Activated B cell treated with CpG ODN at 0.5 μM for 24 hours (primary cell): Measurements from ENCODE around the gene RTN4. TPM values are rescaled to one million over a fixed set of nuclear protein-coding genes. Genes with fewer than 3 reads are reported as not detected.

ENCODE experiments used
- ATAC-seq: fragments of 200-7000 bp; cut with Tn5 transposase; one replicate; pipeline ENCODE4 v1.10.0; 2021; ENCODE audit warnings: low read depth, mild to moderate bottlenecking, moderate library complexity
- CTCF ChIA-PET: fragments of 350-600 bp; sonication (Branson Sonifier 250); formaldehyde crosslinking; loops from one replicate; lab custom pipeline; 2021; ENCODE audit warnings: antibody characterized with exemption; lab: Charles Lee
- POLR2A ChIA-PET: fragments of 350-600 bp; sonication (Branson Sonifier 250); formaldehyde crosslinking; loops from one replicate; lab custom pipeline; 2021; ENCODE audit warnings: antibody characterized with exemption; lab: Charles Lee
- DNase-seq: peaks from one replicate; pipeline ENCODE4 v3.0.0; 2022
- H3K27ac Mint-ChIP-seq: one replicate; pipeline ENCODE4 v1.8.0; 2020; ENCODE audit warnings: mixed read lengths
- H3K27me3 Mint-ChIP-seq: one replicate; pipeline ENCODE4 v1.8.0; 2021; ENCODE audit warnings: mixed read lengths
- H3K36me3 Mint-ChIP-seq: one replicate; pipeline ENCODE4 v1.8.0; 2021; ENCODE audit warnings: low read depth, mixed read lengths
- H3K4me1 Mint-ChIP-seq: one replicate; pipeline ENCODE4 v1.8.0; 2021; ENCODE audit warnings: mixed read lengths
- H3K4me3 Mint-ChIP-seq: one replicate; pipeline ENCODE4 v1.8.0; 2020; ENCODE audit warnings: mild to moderate bottlenecking, mixed read lengths
- H3K9me3 Mint-ChIP-seq: one replicate; pipeline ENCODE4 v1.8.0; 2020; ENCODE audit warnings: mixed read lengths
- intact Hi-C: fragments of 100-400 bp; cut with micrococcal nuclease; formaldehyde crosslinking; loops from one replicate; pipeline ENCODE4 v1.15.1; 2024
- total RNA-seq: library from RNA; stranded (reverse); gene quantifications from 2 replicates; pipeline ENCODE4 v1.2.3, GENCODE V29; 2022
- TF ChIP-seq, protein P1 (sequence below): fragments of 200-600 bp; IDR thresholded peaks from one replicate; pipeline ENCODE4 v1.8.0; 2022; ENCODE audit warnings: antibody characterized with exemption, mild to moderate bottlenecking

RTN4 gene
- total RNA-seq, 1 donor from 2014 or later = 60.5 TPM

DNA sequence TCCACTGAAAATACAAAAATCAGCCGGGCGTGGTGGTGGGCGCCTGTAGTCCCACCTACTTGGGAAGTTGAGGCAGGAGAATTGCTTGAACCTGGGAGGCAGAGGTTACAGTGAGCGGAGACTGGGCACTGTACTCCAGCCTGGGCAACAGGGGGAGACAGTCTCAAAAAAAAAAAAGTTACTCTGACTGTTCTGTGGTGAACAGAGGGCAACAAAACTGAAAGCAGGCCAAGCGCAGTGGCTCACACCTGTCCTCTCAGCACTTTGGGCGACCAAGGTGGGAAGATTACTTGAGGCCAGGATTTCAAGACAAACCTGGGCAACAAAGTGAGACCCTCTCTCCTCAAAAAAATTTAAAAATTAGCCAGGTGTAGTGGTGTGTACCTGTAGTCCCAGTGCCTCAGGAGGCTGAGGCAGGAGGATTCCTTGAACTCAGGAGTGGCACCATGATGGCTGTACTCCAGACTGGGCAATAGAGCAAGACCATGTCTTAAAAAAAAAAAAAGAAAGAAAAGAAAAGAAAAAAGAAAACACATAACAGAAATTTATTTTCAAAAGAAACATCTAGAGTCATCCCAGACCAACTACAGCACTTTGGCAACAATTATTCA, 13.6 kb upstream of the RTN4 start:
- ChIA-PET POLR2A (no interaction called here), CTCF (no interaction called here)
- ATAC-seq = no peak
- H3K4me3 Mint-ChIP-seq = no peak overlapping the region
- H3K9me3 Mint-ChIP-seq = no peaks in the 10 kb centered on the region
- no peaks in the 10 kb centered on the region for H3K27me3 Mint-ChIP-seq
- no peak for DNase-seq
- no peaks in the 10 kb centered on the region for H3K4me1 Mint-ChIP-seq
- H3K27ac Mint-ChIP-seq = no peak overlapping the region
- intact Hi-C loops = no loop called here
- no peaks in the 10 kb centered on the region for H3K36me3 Mint-ChIP-seq
- TF ChIP-seq, protein P1, sequence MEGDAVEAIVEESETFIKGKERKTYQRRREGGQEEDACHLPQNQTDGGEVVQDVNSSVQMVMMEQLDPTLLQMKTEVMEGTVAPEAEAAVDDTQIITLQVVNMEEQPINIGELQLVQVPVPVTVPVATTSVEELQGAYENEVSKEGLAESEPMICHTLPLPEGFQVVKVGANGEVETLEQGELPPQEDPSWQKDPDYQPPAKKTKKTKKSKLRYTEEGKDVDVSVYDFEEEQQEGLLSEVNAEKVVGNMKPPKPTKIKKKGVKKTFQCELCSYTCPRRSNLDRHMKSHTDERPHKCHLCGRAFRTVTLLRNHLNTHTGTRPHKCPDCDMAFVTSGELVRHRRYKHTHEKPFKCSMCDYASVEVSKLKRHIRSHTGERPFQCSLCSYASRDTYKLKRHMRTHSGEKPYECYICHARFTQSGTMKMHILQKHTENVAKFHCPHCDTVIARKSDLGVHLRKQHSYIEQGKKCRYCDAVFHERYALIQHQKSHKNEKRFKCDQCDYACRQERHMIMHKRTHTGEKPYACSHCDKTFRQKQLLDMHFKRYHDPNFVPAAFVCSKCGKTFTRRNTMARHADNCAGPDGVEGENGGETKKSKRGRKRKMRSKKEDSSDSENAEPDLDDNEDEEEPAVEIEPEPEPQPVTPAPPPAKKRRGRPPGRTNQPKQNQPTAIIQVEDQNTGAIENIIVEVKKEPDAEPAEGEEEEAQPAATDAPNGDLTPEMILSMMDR = no peak

DNA sequence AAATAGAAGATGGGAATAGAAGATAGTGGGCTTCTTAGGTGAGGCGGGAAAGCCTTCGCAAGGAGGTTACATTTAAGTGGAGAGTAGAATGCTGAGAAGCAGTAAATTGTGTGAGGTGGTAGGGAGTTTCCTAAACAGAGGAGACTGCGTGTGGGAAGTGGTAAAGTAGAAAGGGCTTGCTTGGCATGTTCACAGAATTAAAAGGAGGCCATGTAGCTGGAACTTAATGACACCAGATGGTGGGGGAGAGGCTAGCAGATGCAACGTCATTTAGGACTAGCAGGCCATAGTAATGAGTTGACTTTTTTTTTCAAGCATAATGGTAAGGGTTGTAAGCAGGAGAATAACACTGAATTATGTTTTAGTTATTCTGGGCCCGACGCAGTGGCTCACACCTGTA, 13.0 kb upstream of the RTN4 start:
- POLR2A ChIA-PET = interaction anchor here (0.6 to 1.4 kb wide), 2 partner anchors 13 to 14 kb away, joined by 4 to 7 read pairs; partner anchors contain the start of gene RTN4
- no peak overlapping the region for H3K27ac Mint-ChIP-seq
- H3K4me1 Mint-ChIP-seq = no peaks in the 10 kb centered on the region
- no peak for DNase-seq
- H3K27me3 Mint-ChIP-seq = no peaks in the 10 kb centered on the region
- TF ChIP-seq, protein P1 = no peak
- CTCF ChIA-PET = no interaction called here
- H3K4me3 Mint-ChIP-seq = no peak overlapping the region
- intact Hi-C loops = no loop called here
- H3K9me3 Mint-ChIP-seq = no peaks in the 10 kb centered on the region
- ATAC-seq = no peak
- no peaks in the 10 kb centered on the region for H3K36me3 Mint-ChIP-seq

DNA sequence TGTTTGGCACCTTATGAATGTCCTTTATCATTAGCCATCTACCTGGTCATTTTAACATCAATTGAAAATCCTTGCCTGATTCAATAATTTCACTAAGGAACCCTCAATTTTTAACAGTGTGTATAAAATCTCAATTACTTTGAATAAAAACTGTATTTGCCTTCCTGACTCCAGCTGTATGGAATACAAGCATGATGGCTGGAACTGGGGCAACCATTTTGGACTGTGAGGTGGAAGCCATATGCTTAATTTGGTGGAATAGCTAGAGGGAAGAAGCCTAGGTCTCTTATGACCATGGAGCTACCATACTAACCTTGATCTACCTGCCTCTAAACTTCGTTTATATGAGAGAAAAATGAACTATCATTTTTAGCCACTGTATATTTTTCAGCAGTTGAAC, 12.5 kb upstream of the RTN4 start:
- ATAC-seq (no peak), DNase-seq (no peak)
- no peaks in the 10 kb centered on the region for H3K27me3 Mint-ChIP-seq
- CTCF ChIA-PET = no interaction called here
- no peaks in the 10 kb centered on the region for H3K9me3 Mint-ChIP-seq
- H3K27ac Mint-ChIP-seq = no peak overlapping the region
- POLR2A ChIA-PET = interaction anchor here (0.6 to 1.4 kb wide), 2 partner anchors 13 to 15 kb away, joined by 4 to 7 read pairs; partner anchors contain the start of gene RTN4
- H3K4me3 Mint-ChIP-seq = no peak overlapping the region
- no peaks in the 10 kb centered on the region for H3K4me1 Mint-ChIP-seq
- H3K36me3 Mint-ChIP-seq = no peaks in the 10 kb centered on the region
- intact Hi-C loops = no loop called here
- TF ChIP-seq, protein P1 = no peak

DNA sequence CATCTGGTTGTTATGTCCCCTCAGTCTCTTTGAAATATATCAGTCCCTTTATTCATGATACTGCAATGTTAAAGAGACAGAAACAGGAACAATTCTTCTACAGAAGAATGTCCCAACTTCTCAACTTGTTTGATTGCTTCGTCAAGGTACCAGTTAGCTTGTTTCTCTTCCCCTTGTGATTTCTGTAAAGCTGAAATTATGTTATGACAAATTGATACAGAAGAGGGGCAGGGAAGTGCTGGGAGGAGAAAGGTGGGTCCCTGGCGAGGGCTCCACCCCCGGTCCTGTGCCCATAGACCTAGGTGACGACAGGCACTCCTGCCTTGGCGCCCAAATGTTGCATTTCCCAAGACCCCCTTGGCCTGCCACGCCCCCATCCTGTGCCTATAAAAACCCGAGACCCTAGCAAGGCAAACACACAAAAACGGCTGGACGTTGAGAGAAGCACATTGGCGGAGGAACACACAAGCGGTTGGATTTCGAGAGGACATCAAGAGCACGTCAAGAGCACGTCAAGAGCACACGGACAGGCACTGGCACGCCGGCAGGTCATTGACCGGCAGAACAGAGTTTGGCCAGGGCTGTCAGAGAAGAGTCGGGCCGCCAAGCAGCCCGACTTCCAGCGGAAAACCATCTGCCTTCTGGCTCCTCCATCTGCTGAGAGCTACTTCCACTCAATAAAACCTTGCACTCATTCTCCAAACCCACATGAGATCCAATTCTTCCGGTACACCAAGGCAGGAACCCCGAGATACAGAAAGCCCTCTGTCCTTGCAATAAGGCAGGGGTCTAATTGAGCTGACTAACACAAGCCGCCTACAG, 11.5 kb upstream of the RTN4 start:
- H3K9me3 Mint-ChIP-seq = no peaks in the 10 kb centered on the region
- no peaks in the 10 kb centered on the region for H3K4me1 Mint-ChIP-seq
- H3K4me3 Mint-ChIP-seq = no peak overlapping the region
- intact Hi-C loops = no loop called here
- TF ChIP-seq, protein P1 = no peak
- no peak overlapping the region for H3K27ac Mint-ChIP-seq
- H3K27me3 Mint-ChIP-seq = no peaks in the 10 kb centered on the region
- DNase-seq = no peak
- ChIA-PET POLR2A (interaction anchor here (0.7 to 1.4 kb wide), 3 partner anchors 10 to 106 kb away, joined by 3 to 4 read pairs (median 3); partner anchors contain the start of gene RTN4), CTCF (no interaction called here)
- H3K36me3 Mint-ChIP-seq = no peaks in the 10 kb centered on the region
- ATAC-seq = no peak

DNA sequence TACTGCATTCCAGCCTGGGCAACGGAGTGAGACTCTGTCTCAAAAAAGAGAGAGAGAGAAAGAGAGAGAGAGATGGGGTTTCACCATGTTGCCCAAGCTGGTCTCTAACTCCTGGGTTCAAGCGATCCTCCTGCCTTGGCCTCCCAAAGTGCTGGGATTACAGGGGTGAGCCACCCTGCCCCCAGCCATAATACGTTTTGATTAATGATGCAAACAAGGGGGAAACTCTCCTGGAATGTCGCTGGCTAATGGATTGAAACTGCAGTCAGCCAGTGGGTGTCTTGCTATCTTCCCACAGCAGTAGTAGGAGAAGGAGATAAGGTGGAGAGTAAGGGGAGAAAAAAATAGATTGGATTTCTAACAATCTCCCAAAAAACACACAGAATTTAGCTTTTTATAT, 9.5 kb upstream of the RTN4 start:
- intact Hi-C loops = loop anchor here (10.0 kb wide), 1 partner anchor 305 kb away; no protein-coding TSS in a partner anchor
- CTCF ChIA-PET = no interaction called here

More for the DNA sequence above, 9.5 kb upstream of the RTN4 start:
- H3K9me3 Mint-ChIP-seq = no peaks in the 10 kb centered on the region
- no peak for ATAC-seq
- no peak for DNase-seq
- H3K27ac Mint-ChIP-seq = no peak overlapping the region
- TF ChIP-seq, protein P1 = no peak
- no peaks in the 10 kb centered on the region for H3K27me3 Mint-ChIP-seq
- H3K4me1 Mint-ChIP-seq = peaks cover 10% of the 10 kb centered on the region
- no peaks in the 10 kb centered on the region for H3K36me3 Mint-ChIP-seq
- H3K4me3 Mint-ChIP-seq = no peak overlapping the region
- POLR2A ChIA-PET = interaction anchor here (0.8 kb wide), 1 partner anchor 9 kb away, joined by 3 read pairs; the partner anchor contains the start of gene RTN4
